HG03565 (cell line): ENCODE results near the gene BSCL2.
"Not testable (repeated sequence)": the region's sequence is repeated elsewhere in the genome, so short reads cannot be mapped to it uniquely, and the experiment has no call there.

Source experiments
- ATAC-seq: cut with Tn5 transposase; IDR thresholded peaks from one replicate; pipeline ENCODE4 v1.9.1; 2021; ENCODE audit warnings: mild to moderate bottlenecking, moderate library complexity; ENCODE audit not compliant: unreplicated experiment

The BSCL2 gene

GRCh38 chr11:62688491-62688890, 18.7 kb downstream of the BSCL2 start:
- ATAC-seq = no peak

- no peak for ATAC-seq
These were observed 19.5 kb downstream of the BSCL2 start for GRCh38 chr11:62687508-62688396.

GRCh38 chr11:62682518-62682917, 24.7 kb downstream of the BSCL2 start:
- ATAC-seq = no peak

- peak; percentile 52 for ATAC-seq
These were observed 26.4 kb downstream of the BSCL2 start for GRCh38 chr11:62680825-62681240.

GRCh38 chr11:62678770-62679696, 28.2 kb downstream of the BSCL2 start, which contains the start of gene UBXN1:
TSS of gene UBXN1 (minus strand) at chr11:62679073. CDS start at chr11:62678923, 150 bp downstream.
- peak; percentile 45 for ATAC-seq

- no peak for ATAC-seq
These were observed 28.8 kb downstream of the BSCL2 start for GRCh38 chr11:62678433-62678769.

GRCh38 chr11:62677714-62678113, 29.5 kb downstream of the BSCL2 start:
- no peak for ATAC-seq

- ATAC-seq = no peak
These were observed 30.1 kb downstream of the BSCL2 start for GRCh38 chr11:62677156-62677555.

GRCh38 chr11:62676698-62677097, 30.5 kb downstream of the BSCL2 start:
- ATAC-seq = no peak

GRCh38 chr11:62675415-62675814, 31.8 kb downstream of the BSCL2 start:
- ATAC-seq = not testable (repeated sequence)

- ATAC-seq = no peak
These were observed 34.1 kb downstream of the BSCL2 start for GRCh38 chr11:62673196-62673525.

GRCh38 chr11:62671608-62672389, 35.4 kb downstream of the BSCL2 start, which contains the start of the genes LBHD1 and UQCC3:
TSS of gene LBHD1 (minus strand) at chr11:62672267. CDS start at chr11:62670031, 2,236 bp downstream.
TSS of gene UQCC3 (plus strand) at chr11:62671673. CDS start at chr11:62671746, 73 bp downstream.
- no peak for ATAC-seq

- no peak for ATAC-seq
These were observed 36.0 kb downstream of the BSCL2 start for GRCh38 chr11:62671236-62671607.

GRCh38 chr11:62669420-62670161, 37.6 kb downstream of the BSCL2 start:
- ATAC-seq = no peak

GRCh38 chr11:62667460-62667859, 39.8 kb downstream of the BSCL2 start:
- no peak for ATAC-seq

- no peak for ATAC-seq
These were observed 40.8 kb downstream of the BSCL2 start for GRCh38 chr11:62666259-62666926.

- no peak for ATAC-seq
These were observed 41.5 kb downstream of the BSCL2 start for GRCh38 chr11:62665599-62666258.

- peak; percentile 66 for ATAC-seq
These were observed 42.1 kb downstream of the BSCL2 start, which contains the start of the genes C11orf98 and CSKMT for GRCh38 chr11:62665075-62665598. TSS of gene C11orf98 (minus strand) at chr11:62665210. CDS start at chr11:62665169, 41 bp downstream. TSS of gene CSKMT (plus strand) at chr11:62665312. CDS start at chr11:62665880, 568 bp downstream.
